Lower leg skin (tissue), 4 donors: ENCODE data around the gene SZT2. TPM values are rescaled to one million over a fixed set of nuclear protein-coding genes. Genes with fewer than 3 reads are reported as not detected.

Experiments
- DNase-seq, 2 donors: peaks; one replicate each; pipeline ENCODE4 v3.0.0-alpha.2; 2019; ENCODE audit warnings: low spot score in 2 of 2
- H3K4me3 ChIP-seq: fragments of 200-600 bp; sonication (generic); 2 replicates; pipeline ENCODE4 v1.5.1; 2017; ENCODE audit warnings: mild to moderate bottlenecking, low read depth; ENCODE audit not compliant: poor library complexity, severe bottlenecking
- POLR2A ChIP-seq, 2 donors: fragments of 450-650 bp; IDR thresholded peaks; one replicate each; pipeline ENCODE4 v1.6.1; 2016 to 2017; ENCODE audit warnings: antibody characterized with exemption in 2 of 2, mild to moderate bottlenecking in 1 of 2, moderate library complexity in 1 of 2
- WGBS, 2 donors: methylation state at CpG; one replicate each; pipeline ENCODE4 v1.1.5; 2018; 5-methylcytosine and 5-hydroxymethylcytosine counted together
- intact Hi-C: fragments of 100-400 bp; cut with DNase I; formaldehyde crosslinking; loops from one replicate; pipeline ENCODE4 v1.15.0; 2023; ENCODE audit warnings: low total_unique reads
- total RNA-seq, 4 donors: library from RNA; depleted of rRNA; stranded (reverse); fragments of >200 nt; gene quantifications; one replicate each; pipeline ENCODE4 v1.1.0, GENCODE V29; 2016
- TF ChIP-seq, protein P1 (sequence below), 3 donors: fragments of 450-650 bp; IDR thresholded peaks; one replicate each; pipeline ENCODE4 v1.5.1; 2016; ENCODE audit warnings: antibody characterized with exemption in 3 of 3, mild to moderate bottlenecking in 3 of 3, moderate library complexity in 2 of 3

SZT2 gene
- total RNA-seq, 4 donors from 2014 or later, result 33.2 to 75.3 (median 42.0) TPM

DNA sequence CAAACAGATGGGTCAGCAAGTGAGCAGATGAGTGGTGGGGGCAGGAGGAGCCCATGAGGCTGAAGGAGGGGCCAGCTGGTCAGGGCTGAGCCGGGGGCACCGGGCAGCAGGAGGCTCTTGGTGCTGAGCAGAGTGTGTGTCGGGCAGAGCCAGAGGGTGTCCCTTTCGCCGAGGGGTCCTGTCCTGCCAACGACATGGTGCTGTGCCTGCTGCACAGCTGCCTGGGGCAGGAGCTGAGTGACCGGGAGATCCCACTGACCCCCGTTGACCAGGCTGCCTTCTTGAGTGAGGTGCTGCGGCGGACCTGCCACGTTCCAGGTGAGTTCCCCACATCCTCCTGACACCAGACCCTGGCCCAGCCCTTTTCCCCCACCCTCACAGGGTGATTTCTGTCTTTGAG lies 36.5 kb downstream of the SZT2 start:
- WGBS, 2 donors, result 89 to 93% methylated on average over 11 of the region's 11 CpGs
- intact Hi-C loops, result no loop called here
- TF ChIP-seq, protein P1, sequence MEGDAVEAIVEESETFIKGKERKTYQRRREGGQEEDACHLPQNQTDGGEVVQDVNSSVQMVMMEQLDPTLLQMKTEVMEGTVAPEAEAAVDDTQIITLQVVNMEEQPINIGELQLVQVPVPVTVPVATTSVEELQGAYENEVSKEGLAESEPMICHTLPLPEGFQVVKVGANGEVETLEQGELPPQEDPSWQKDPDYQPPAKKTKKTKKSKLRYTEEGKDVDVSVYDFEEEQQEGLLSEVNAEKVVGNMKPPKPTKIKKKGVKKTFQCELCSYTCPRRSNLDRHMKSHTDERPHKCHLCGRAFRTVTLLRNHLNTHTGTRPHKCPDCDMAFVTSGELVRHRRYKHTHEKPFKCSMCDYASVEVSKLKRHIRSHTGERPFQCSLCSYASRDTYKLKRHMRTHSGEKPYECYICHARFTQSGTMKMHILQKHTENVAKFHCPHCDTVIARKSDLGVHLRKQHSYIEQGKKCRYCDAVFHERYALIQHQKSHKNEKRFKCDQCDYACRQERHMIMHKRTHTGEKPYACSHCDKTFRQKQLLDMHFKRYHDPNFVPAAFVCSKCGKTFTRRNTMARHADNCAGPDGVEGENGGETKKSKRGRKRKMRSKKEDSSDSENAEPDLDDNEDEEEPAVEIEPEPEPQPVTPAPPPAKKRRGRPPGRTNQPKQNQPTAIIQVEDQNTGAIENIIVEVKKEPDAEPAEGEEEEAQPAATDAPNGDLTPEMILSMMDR (IDR thresholded peaks at IDR 0.05), result no peak
- TF ChIP-seq POLR2A (IDR thresholded peaks at IDR 0.05), result no peak
- no peak for DNase-seq
- H3K4me3 ChIP-seq, result no peak overlapping the region

DNA sequence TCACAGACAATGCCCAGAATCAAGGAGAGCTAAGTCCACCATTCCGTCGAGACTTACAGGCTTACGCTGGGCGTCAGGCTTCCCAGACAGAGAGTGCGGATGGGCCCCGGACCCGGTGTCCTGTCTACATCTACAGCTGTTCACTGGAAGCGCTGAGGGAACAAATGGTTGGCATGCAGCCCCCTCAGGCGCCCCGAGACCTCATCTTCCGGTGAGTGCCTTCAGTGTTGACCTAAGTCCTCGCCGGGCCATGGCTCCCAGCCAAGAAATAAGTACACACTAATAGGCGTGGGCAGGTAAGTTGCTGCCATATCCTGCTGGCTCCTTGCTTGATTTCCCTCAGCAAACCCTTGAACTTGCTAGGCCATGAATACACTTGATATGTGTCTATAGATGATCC lies 37.8 kb downstream of the SZT2 start:
- 86 to 92% methylated on average over 14 of the region's 14 CpGs for WGBS, 2 donors
- intact Hi-C loops, result no loop called here
- no peak overlapping the region for H3K4me3 ChIP-seq
- TF ChIP-seq POLR2A (IDR thresholded peaks at IDR 0.05), result no peak
- TF ChIP-seq, protein P1 (IDR thresholded peaks at IDR 0.05), result no peak
- no peak for DNase-seq

DNA sequence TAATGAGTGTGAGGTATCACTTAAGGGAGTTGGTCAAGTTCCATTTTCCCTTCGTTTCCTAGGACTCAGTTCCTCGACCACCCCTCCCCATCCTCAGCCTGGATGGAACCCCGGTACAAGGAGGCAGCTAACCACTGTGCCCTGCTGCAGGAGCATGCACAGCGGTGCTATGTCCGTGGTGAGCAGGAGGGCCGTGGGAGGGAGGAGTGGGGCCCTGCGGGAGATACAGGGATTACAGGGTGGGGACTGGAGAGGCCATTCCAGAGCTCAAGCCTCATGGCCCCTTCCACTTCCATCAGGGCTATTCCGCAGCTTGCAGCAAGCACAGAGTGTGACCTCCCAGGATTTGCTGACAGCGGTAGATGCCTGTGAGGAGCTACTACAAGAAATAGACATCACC lies 38.2 kb downstream of the SZT2 start:
- H3K4me3 ChIP-seq, result no peak overlapping the region
- no peak for DNase-seq
- 83 to 85% methylated on average over 9 of the region's 9 CpGs for WGBS, 2 donors
- intact Hi-C loops, result no loop called here
- no peak for TF ChIP-seq POLR2A (IDR thresholded peaks at IDR 0.05)
- TF ChIP-seq, protein P1 (IDR thresholded peaks at IDR 0.05), result no peak

DNA sequence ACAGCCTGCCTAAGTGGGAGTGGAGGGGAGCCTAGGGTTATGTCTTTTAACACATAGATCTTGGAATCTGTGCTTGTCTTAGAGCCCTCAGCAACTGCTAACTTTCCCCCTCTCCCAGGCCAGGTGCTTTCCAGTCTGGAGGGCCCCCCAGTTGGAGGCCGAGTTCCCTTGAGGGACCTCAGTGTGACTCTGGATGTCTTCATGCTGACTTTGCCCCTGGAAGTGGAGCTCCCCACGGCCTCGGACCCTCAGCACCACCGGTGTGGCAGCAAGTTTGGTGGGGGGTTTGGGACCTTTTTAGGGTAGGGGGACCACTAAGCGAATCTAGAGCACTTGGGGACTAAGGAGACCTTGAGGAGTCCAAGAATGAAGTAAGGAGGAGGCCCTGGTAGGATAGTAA lies 41.1 kb downstream of the SZT2 start:
- intact Hi-C loops, result no loop called here
- TF ChIP-seq, protein P1 (IDR thresholded peaks at IDR 0.05), result no peak
- no peak for TF ChIP-seq POLR2A (IDR thresholded peaks at IDR 0.05)
- no peak overlapping the region for H3K4me3 ChIP-seq
- no peak for DNase-seq
- WGBS, 2 donors, result 88 to 95% methylated on average over 4 to 5 of the region's 5 CpGs

DNA sequence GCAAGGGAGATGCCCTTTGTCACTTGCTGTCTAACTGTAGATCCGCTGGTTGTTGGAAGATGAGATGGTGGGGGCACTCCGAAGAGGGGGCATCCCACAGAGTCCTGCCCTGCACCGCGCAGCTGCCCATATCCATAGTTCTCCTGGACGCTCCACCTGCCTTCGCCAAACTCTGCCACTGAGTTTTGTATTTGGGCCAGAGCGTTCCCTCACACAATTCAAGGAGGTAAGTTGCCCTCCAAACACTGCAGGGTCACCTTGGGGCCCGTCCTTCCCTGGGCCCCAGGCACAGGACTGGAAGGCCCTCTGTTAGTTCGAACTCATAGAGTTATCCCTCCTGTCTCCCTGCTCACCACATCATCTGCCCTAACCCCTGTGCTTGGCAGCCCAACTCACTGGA lies 42.0 kb downstream of the SZT2 start:
- no peak for TF ChIP-seq POLR2A (IDR thresholded peaks at IDR 0.05)
- TF ChIP-seq, protein P1 (IDR thresholded peaks at IDR 0.05), result no peak
- 94 to 99% methylated on average over 9 of the region's 9 CpGs for WGBS, 2 donors
- peak in 1 of 2 donors; percentile 31 for DNase-seq
- intact Hi-C loops, result no loop called here
- no peak overlapping the region for H3K4me3 ChIP-seq

DNA sequence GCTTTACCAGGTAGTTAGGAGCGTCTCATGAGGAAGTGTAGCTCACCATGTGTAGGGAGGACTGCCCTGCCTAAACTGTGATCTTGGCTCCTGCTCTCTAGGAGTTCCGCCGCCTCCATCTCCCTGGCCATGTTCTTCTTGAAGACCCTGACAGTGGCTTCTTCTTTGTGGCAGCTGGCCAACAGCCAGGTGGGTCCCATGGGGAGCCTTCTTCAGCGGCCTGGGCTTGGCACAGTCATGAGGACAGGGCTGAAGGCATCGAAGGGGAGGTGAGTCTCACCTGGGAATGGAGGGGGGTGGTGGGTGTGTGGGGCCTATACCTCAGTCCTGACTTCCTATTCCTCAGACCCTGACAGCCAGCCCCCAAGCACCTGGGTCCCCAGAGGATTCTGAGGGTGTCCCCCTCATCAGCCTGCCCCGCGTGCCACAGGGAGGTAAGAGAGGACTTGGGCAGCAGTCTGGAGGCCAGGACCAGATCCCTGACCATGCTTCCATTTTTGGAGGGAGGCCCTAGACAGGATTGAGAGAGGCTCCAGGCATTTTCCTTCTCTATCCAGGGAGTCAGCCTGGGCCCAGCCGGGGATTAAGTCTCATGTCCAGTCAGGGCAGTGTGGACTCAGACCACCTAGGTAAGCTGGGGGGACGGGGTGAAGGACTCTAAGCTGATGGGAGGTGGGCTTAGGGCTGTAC lies 42.6 kb downstream of the SZT2 start:
- DNase-seq, result peak in 1 of 2 donors; percentile 75
- WGBS, 2 donors, result 94 to 96% methylated on average over 9 of the region's 9 CpGs
- no peak overlapping the region for H3K4me3 ChIP-seq
- TF ChIP-seq POLR2A (IDR thresholded peaks at IDR 0.05), result no peak
- TF ChIP-seq, protein P1 (IDR thresholded peaks at IDR 0.05), result no peak
- intact Hi-C loops, result no loop called here
